GM21529 (cell line): ENCODE results near the gene ZIC4.

Experiments used
- ATAC-seq: cut with Tn5 transposase; IDR thresholded peaks from one replicate; pipeline ENCODE4 v1.9.1; 2021; ENCODE audit not compliant: unreplicated experiment

The ZIC4 gene

DNA sequence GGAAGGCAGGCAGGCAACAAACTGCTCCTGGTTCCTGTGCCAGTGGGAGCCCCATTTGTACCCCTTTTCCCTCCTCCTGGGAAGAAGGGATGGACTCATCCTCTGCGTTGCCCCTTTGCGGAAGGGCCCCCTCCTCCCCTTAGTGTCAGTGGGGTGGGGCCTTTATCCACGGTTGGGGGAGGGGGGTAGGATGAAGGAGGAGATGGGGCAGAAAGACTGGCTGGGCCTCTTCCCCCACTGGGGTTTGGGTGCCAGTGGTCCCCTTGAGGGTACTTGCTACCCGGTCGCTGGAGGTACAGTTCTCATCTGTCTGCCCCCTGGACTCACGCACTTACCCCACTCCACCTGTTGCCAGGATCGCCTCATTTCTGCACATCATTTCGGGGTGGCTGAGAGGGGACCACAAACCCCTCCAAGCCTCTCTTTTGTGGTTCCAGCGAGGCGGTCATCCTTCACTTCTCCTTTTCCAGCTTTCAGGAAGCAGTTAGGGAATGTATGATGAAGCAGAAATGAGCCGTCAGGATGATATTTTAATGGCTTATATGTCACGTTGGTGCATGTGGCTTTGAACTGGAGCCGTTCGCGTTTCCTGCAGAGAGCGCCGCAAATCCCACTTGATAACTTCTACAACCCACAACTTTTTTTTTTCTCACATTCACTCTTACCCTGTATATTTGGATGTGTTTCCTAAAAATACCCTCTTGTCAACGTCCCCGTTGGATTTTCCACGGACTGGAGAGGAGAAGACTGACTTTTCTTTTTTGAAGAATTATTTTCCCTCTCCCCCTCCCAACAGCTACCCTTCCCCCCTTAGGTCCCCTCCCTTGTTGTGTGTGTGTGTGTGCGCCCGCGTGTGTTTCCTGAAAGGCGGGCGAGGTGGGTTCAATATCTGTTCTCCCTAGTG lies at the start of gene ZIC4:
ZIC4 (minus strand) TSS at position 516 of the 904 bp plus-strand sequence. CDS start 3,746 bp downstream, outside the sequence.
- no peak for ATAC-seq

DNA sequence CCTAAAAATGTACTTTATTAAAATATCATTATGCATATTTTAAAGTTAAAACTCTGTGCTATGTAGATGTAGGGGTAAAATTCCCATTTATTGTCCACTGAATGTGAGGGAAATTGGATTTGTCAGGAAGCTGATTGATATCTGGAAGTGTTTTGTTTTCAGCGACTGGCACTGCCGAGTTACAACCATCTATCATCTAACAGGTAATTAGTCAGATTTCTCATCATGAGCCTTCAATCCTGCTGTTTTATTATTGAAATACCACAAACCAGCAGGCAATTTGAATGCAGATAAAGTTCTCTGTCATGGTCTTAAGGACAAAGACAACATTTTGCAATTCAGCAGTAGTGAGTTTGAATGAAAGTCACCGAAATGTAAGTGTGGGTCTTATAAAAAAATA lies 43.3 kb upstream of the ZIC4 start:
- no peak for ATAC-seq

GRCh38 chr3:147447224-147447623 lies 40.9 kb upstream of the ZIC4 start:
- no peak for ATAC-seq

DNA sequence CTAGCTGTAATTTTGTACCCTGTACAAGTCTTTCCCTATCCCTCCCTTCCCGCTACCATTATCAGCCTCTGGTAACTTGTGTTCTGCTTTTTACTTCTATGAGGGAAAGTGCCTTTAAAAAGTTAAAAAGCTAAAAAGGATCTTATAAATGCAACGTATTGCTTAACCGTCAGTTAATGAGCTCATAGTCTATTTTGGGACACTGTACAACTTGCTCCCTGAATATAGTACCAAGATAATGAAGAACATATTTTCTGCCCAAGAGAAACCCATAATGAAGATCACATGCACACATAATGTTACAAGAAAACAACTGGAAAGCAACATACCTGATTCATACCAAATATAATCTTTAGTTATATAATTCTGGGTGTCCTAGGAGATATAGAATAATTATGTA lies 25.4 kb upstream of the ZIC4 start:
- no peak for ATAC-seq

DNA sequence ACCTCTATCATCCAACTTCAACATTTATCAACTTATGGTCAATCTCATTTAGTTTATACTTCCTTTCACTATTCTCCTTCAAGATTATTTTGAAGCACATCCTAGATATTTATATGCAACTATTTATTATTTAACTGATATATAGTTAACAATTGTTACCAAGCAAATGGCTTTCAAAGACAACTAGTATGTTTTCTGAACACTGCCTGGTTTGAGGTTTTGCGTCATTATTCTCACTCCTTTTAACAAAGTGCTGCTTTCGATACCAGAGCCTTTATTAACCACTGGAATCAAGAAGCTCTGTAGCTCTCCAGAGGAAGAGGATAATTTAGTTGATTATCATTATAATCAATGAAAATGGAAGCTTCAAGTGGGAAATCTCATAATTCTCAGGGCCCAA lies 22.4 kb upstream of the ZIC4 start:
- no peak for ATAC-seq

DNA sequence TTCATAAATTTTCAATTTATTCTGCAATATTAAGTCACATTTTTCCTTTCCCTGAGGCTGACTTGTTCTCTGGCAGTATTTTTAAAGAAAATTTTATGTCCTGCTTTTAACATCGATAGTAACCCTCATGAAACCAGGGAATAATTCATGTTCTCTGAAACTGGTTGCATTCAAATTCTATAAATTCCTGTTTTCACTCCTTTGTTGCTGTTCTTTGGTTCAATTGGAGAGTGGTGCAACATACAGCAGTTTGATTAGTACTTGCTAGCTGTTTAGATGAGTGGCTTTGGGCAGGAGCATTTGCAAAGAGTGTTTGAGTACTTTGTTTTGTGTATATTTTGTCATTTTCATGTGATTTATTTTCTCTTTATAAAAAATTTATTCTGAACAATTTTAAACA lies 22.0 kb upstream of the ZIC4 start:
- ATAC-seq = no peak

- no peak for ATAC-seq
These were observed 21.4 kb upstream of the ZIC4 start for GRCh38 chr3:147427746-147428145.

GRCh38 chr3:147426931-147427330 lies 20.6 kb upstream of the ZIC4 start:
- no peak for ATAC-seq

- ATAC-seq = no peak
These were observed 19.1 kb upstream of the ZIC4 start for GRCh38 chr3:147425388-147425850.

DNA sequence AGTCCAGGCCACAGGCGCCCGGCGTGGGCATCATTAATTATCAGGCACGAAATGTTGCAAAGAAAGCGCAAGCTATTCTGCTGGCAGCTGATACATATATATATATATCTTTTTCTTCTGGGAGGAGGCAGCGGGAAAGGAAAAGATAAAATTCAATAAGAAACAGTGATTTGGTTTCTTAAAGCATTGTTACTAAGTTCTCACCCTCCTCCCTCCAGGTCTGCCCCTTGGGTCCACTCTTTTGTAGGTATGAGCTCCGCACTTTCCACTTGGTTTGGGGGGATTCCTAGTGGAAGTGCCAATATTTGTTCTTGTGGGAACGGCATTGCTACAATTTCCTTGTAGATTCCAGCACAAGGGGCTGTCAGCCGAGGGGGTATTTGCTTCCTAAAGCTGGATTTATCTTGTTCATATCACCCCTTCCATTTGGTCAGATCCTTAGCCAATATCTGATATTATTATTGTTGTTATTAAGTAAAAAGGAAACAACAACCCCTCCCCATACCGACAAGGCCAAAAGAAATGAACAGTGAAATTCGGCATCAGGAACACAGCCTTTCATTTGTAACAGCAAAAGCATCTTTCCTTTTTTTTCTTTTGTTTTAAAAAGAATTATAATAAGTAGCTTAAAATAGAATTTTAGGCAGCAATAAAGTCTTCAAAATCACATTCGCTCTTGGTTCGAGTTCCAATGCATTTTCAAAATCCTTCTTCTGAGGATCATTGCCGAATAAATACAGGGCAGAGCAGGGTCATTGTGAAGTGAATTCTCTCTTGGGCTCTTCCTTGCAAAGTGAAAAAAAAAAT lies 18.4 kb upstream of the ZIC4 start:
- no peak for ATAC-seq

DNA sequence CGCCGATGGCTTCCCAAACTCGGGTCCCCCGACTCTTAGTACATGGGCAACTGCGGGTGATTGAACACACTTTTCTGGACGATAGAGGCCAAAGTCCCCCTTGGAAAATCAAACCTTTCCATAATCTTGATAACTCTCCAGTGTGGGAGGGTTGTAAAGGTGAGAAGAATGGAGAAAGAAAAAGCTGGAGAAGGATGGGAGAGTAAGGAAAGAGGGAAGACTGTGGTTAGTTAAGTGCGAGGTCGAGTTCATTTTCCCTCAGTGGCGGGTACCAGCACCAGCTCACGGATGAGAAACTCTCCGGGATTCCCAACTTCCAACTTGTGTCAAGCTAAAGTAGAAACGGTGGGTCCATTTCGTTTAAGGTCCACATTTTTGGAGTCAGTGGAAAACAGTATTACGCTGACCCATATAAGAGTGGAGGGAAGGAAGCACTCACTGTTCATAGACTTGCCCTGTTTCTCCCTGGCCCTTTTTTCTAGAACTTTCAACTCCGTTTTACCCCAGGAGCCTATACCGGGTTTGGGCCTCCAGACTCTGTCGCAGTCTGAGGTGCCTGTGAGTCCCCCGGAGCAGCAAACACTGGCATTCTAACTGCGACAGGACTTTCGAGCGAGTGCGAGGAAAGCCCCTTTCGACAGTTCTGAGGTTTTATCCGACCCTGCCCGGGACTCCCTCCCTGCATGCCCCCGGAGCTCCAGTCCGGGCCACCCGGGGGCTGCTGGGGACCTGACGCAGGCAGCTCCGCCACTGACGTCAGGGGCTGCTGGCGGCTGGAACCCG lies 17.6 kb upstream of the ZIC4 start:
- no peak for ATAC-seq

- no peak for ATAC-seq
These were observed 17.1 kb upstream of the ZIC4 start for GRCh38 chr3:147423537-147423797.

DNA sequence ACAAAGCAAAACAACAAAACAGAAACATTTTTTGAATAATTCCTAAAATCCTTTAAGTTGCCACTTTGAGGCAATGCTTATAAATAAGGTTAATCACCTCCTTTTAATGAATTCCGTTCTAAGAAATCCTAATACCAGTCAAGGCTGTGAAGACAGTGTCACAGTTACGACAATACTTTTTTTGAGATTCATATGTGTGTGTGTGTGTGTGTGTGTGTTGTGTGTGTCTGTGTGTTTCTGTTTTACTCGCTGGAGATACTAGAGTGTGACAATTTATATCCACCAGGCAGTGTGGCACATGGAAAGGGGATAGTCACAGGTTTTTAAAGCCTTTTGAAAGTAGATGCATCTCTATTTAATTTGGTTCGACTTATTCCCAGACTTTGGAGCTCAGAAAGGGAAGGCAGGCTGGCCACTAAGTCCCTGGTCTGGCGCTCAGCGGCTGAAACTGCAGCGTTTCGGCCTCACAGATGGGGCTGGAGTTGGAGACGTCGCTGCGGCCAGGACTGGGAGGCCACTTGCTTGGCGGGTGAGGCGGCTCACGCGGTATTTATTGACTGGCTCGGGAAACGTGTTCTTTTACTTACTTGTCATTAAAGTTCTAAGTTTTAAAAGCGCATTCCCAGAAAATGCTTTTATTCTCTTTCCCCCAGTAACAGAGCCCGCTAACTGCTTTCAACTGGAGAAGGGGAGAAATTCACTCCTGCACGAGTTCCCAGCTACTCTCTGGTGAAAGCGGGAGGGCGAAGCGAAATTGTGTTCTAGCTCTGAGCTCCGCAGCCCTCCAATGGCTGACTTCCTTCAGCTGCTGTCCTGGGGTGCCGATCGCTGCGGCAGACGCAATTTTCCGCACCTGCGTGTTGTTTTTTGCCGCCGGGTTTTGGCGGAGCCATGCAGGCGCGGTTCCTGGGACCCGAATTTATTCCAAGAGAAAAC lies 16.5 kb upstream of the ZIC4 start:
- no peak for ATAC-seq

GRCh38 chr3:147422196-147422595 lies 15.9 kb upstream of the ZIC4 start:
- ATAC-seq = no peak

DNA sequence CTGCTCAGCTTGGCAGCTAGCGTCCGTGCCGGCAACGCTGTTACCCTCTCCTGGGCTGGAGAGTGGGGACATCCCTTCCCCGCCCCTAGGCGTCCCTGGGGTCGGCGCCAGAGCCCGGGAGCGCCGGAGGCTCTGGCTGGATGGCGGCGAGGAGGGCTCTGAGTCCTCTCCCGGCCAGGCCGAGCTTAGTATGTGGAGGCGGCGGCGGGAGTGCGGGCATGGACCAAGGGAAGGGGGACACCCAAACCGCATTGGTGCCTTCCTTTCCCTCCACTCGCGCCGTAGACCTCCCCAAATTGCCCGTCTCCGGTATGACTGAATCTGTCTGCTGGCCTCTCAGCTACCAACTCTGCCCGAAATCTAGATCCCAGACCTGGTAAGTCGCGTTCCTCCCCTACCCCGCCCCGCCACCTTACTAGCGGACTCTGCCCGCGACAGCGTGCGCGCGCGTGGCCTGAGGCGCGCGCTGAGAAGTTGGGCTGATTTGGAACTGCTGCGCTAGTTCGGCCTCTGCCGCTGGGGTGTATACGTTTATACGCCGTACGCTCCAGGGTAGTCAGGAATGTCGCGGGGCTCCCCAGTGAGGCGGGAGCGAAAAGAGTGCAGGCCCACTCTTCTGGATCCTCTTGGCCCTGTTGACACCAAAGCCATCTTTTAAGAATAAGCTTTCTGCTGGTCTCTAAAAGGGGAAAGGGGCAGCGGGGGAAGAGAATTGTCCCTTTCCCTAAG lies 15.0 kb upstream of the ZIC4 start:
- ATAC-seq = no peak

DNA sequence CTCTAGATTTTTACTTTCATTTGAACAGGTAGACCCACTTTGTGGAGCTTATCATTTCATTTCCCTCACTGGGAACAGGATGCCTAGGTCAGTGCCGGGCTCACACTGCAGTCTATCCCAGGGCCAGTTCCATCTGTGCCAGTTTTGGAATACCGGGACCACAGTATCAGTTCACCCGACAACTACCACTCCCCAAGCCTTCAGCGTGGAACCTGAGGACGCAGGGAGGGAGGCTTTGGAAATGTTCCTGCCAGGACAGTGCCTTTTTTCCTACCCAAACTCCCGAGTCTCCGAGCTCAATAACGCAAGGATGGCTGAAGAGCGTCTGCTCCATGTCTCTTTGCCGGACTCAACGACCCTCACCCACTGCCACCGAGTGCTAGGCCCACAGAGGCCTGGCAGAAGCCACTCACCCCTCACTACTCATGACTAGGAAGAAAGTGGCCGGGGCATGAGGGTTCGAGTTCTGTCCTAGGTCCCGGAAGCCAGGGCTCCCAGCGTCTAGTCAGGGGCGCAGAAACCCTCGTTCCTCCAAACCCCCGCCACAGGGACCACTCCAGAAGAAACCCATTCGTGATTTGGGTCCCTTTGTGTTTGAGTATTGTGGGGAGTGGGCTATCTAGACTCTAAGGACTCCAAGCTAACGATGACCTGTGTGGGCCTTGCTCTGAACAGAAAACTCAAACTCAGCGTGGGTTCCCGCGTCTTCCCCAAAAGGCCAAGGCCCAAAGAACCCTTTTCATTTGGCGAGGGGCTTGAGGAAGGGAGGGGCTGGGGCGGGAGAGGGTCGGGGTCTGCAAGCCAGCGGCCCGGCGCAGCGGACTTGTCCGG lies 14.2 kb upstream of the ZIC4 start:
- no peak for ATAC-seq

DNA sequence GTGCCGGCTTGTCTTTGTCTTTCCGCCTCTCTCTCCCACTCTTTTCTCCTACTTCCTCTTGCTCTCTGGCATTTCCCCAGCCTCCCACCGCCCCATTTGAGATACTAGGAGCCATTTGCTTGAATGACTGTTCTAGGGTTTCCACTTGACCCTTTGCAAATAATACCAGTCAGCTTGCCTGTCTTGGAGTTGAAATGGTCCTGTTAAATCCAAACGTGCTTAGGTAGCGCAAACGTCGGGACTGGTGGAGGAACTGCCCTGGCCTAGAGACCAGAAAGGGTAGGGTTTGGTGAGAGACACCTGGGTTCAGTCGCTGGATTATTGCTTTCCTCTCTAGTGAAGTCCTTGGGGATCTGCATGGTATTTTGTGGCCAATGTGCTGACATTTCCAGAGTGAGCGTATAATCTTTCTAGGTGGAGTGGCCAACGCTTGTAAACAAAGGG lies 13.5 kb upstream of the ZIC4 start:
- ATAC-seq = no peak

DNA sequence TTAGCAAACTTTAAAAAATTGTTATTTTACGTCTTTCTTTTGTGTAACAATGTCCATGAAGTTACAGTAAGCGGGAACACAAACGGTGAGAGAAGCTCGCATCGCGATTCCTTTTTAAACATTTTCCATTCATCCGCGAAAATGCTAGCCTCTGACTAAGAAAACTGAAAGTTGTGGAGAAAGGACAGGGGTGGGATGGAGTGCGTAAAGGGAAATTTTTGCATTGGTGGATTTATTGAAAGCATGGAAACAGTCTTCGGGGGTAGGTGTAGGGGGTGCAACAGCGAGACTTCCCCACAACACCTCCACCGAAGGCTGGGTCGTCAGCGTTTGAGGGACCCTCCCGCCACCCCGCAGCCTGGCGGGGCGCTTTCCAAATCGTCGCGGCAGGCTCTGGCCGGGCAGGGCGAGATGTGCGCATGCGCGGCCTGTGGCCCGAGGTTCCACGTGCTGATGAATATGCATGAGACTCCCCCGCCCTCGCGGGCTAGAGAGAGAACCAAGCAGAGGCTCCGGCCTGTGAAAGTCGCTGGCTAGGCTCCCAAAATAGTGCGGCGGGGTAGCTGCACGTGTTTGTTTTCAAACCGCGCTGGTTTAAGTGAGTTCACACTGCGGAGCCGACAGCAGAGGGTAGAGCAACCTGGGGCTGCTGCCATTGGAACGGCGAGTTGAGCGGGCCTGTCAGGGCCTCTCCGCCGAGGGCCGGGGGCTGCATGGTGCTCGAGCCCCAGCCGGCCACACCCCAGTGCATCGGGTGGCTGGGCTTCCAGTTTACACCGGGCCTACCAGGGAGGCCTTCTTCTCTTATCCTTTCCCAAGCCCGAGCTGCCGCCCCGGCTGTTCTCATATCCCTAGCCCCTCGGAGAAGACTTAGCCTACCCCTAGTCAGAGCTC lies 12.7 kb upstream of the ZIC4 start:
- no peak for ATAC-seq
